Karpas-422 (cell line): ENCODE data around the gene OR6A2. TPM values are rescaled to one million over a fixed set of nuclear protein-coding genes. Genes with fewer than 3 reads are reported as not detected.

Experiments used
- DNase-seq: peaks from one replicate; pipeline ENCODE4 v3.0.0-alpha.2; 2015
- H2AFZ ChIP-seq: fragments of 200-600 bp; sonication (generic); 2 replicates; pipeline ENCODE4 v1.6.1; 2014; ENCODE audit warnings: antibody characterized with exemption, low read length, mixed read lengths
- H3K27ac ChIP-seq: fragments of 200-600 bp; sonication (generic); 2 replicates; pipeline ENCODE4 v1.5.1; 2014; ENCODE audit warnings: mild to moderate bottlenecking, low read length, moderate library complexity
- H3K27me3 ChIP-seq: fragments of 200-600 bp; sonication (generic); 2 replicates; pipeline ENCODE4 v1.6.1; 2014; ENCODE audit warnings: low read length, mixed read lengths
- H3K36me3 ChIP-seq: fragments of 200-600 bp; sonication (generic); 2 replicates; pipeline ENCODE4 v1.6.1; 2014; ENCODE audit warnings: low read length, mixed read lengths; ENCODE audit not compliant: insufficient read depth
- H3K4me1 ChIP-seq: fragments of 200-600 bp; sonication (generic); 2 replicates; pipeline ENCODE4 v1.6.1; 2014; ENCODE audit warnings: mild to moderate bottlenecking, low read length, mixed read lengths
- H3K4me2 ChIP-seq: fragments of 200-600 bp; sonication (generic); 2 replicates; pipeline ENCODE4 v1.6.1; 2014; ENCODE audit warnings: low read length, low read depth, mild to moderate bottlenecking; ENCODE audit not compliant: poor library complexity, severe bottlenecking
- H3K4me3 ChIP-seq: fragments of 200-600 bp; sonication (generic); 2 replicates; pipeline ENCODE4 v1.5.1; 2014; ENCODE audit warnings: mild to moderate bottlenecking, antibody characterized with exemption, low read length, mixed read lengths
- H3K79me2 ChIP-seq: fragments of 200-600 bp; sonication (generic); 2 replicates; pipeline ENCODE4 v1.6.1; 2014; ENCODE audit warnings: mild to moderate bottlenecking, low read length, mixed read lengths
- H3K9ac ChIP-seq: fragments of 200-600 bp; sonication (generic); 2 replicates; pipeline ENCODE4 v1.6.0; 2014; ENCODE audit warnings: low read length
- H3K9me2 ChIP-seq: fragments of 200-600 bp; sonication (generic), shearing (Covaris generic); replicated peaks from 2 replicates; pipeline ENCODE4 v1.6.0; 2014; ENCODE audit warnings: mild to moderate bottlenecking, low read length, moderate library complexity; ENCODE audit not compliant: insufficient read depth
- H3K9me3 ChIP-seq: fragments of 300-700, 200-600 bp; sonication (generic); 2 replicates; pipeline ENCODE4 v1.6.1; 2014; ENCODE audit warnings: low read length, mixed read lengths
- H4K20me1 ChIP-seq: fragments of 200-600 bp; sonication (generic); 2 replicates; pipeline ENCODE4 v1.6.1; 2014; ENCODE audit warnings: mild to moderate bottlenecking, antibody characterized with exemption, low read length, low read depth; ENCODE audit not compliant: insufficient read depth
- total RNA-seq: library from RNA; depleted of rRNA; stranded (reverse); fragments of >200 nt; shearing (Covaris generic); gene quantifications from 2 replicates; pipeline ENCODE4 v1.2.3, GENCODE V29; 2014; ENCODE audit warnings: low replicate concordance; rRNA removed

OR6A2 gene
- total RNA-seq, result 0.54 and 2.9 TPM in 2 replicates

DNA sequence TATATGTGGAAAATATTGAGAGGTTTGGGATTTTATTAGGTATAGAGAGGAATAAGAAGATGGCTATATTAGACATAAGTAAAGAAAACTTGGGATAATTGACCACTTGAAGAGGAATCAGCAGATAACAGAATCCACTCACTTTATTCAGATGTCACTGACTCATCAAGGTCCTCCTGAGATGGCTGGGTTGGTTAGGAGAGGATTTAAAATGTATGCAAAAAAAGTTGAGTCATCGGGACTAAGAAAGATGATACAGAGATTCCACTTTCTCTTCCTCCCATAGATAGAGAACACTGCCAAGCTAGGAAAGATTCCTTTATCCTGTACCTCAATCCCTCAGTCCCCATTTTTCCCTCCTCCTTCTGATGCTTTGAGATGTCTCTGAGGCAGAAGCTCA is at the start of gene OR6A2:
Gene OR6A2 (minus strand): TSS at position 288 of the 400 bp plus-strand sequence. CDS start 3,981 bp downstream, outside the sequence.
- H3K27me3 ChIP-seq, result no peaks in the 10 kb centered on the region
- H3K9me2 ChIP-seq, result no peaks in the 10 kb centered on the region

DNA sequence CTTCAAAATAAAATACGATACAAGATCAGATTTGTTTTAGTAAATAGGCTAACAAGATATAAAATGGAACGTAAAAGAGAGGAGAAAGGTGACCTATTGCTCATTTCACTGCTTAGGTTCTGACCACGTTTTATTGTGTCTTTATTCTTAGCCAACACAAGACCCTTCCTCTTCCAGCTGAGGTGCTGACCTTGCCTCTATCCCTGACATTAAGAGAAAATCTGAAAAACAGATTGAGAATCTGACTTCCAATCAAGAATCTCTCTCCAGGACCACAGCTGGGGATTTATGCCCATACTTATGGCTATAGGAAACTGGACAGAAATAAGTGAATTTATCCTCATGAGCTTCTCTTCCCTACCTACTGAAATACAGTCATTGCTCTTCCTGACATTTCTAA is 45.9 kb upstream of the OR6A2 start, which contains the start of gene OR10A5:
Gene OR10A5 (plus strand): TSS at position 301 of the 400 bp plus-strand sequence. CDS start 0 bp downstream, at position 301.
- Histone ChIP-seq H3K4me2 (no peak within 1 kb of the TSS), H3K4me1 (no peaks in the 10 kb centered on the region), H3K79me2 (no peaks in the 10 kb centered on the region), H3K4me3 (no peak within 1 kb of the TSS), H3K9me2 (no peaks in the 10 kb centered on the region), H3K27me3 (no peaks in the 10 kb centered on the region), H3K27ac (no peak within 1 kb of the TSS), H2AFZ (no peak within 1 kb of the TSS), H3K36me3 (no peaks in the 10 kb centered on the region), H3K9ac (no peak within 1 kb of the TSS), H4K20me1 (no peaks in the 10 kb centered on the region), H3K9me3 (no peaks in the 10 kb centered on the region)
- DNase-seq, result no peak

More for the DNA sequence above, at the start of gene OR6A2:
- H3K36me3 ChIP-seq, result no peaks in the 10 kb centered on the region
- no peak within 1 kb of the TSS for H3K9ac ChIP-seq
- no peak within 1 kb of the TSS for H3K27ac ChIP-seq
- DNase-seq, result no peak
- no peak within 1 kb of the TSS for H2AFZ ChIP-seq
- H3K79me2 ChIP-seq, result no peaks in the 10 kb centered on the region
- no peaks in the 10 kb centered on the region for H3K9me3 ChIP-seq
- H4K20me1 ChIP-seq, result no peaks in the 10 kb centered on the region
- no peak within 1 kb of the TSS for H3K4me3 ChIP-seq
- H3K4me1 ChIP-seq, result no peaks in the 10 kb centered on the region
- no peak within 1 kb of the TSS for H3K4me2 ChIP-seq

DNA sequence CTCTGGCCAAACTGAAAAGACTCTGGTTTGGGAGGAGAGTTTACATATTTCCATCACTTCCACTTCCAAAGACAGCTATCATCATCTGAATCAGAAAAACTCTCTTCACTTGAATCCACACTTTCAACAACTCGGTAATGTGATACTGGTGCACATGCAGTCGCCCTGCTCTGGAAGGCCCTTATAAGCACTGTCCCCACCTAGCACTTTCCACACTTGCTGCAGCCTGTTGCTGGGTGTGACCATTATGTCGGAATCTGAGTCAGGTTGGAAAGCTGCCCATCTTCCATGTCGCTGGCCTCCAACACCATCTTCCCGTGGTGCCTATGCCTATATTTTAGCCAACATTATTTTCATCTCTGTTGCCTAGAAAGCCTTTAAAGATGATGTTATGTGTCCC is 44.9 kb upstream of the OR6A2 start:
- no peak for DNase-seq
- H3K79me2 ChIP-seq, result no peaks in the 10 kb centered on the region
- no peak overlapping the region for H3K9ac ChIP-seq
- H3K4me3 ChIP-seq, result no peak overlapping the region
- no peaks in the 10 kb centered on the region for H3K4me1 ChIP-seq
- H3K36me3 ChIP-seq, result no peaks in the 10 kb centered on the region
- no peaks in the 10 kb centered on the region for H3K27me3 ChIP-seq
- no peak overlapping the region for H3K27ac ChIP-seq
- no peak overlapping the region for H2AFZ ChIP-seq
- no peaks in the 10 kb centered on the region for H4K20me1 ChIP-seq
- H3K9me2 ChIP-seq, result no peaks in the 10 kb centered on the region
- no peaks in the 10 kb centered on the region for H3K9me3 ChIP-seq
- H3K4me2 ChIP-seq, result no peak overlapping the region

DNA sequence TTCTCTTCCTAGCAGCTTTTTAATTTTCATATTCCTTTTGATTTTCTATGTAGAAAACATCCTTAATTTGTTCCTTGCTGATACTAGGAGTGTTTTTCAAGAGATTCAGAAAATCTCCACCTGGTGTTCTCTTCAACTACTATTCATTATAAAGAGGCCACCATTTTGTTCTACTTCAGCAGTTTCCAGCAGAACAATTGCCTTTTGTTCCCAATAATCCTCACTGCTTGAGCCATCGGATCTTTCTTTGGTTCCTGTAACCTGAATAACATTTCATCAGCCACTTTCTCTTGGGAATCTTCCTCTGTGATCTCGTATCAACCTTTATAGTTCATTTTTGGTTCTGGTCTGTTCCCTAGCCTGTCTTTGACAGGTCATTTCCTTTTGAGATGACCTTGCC is 44.2 kb upstream of the OR6A2 start:
- no peak overlapping the region for H2AFZ ChIP-seq
- H3K9ac ChIP-seq, result no peak overlapping the region
- no peak for DNase-seq
- no peaks in the 10 kb centered on the region for H3K9me3 ChIP-seq
- H3K4me1 ChIP-seq, result no peaks in the 10 kb centered on the region
- no peaks in the 10 kb centered on the region for H3K36me3 ChIP-seq
- H3K27ac ChIP-seq, result no peak overlapping the region
- H4K20me1 ChIP-seq, result no peaks in the 10 kb centered on the region
- no peak overlapping the region for H3K4me3 ChIP-seq
- H3K9me2 ChIP-seq, result no peaks in the 10 kb centered on the region
- no peak overlapping the region for H3K4me2 ChIP-seq
- H3K79me2 ChIP-seq, result no peaks in the 10 kb centered on the region
- no peaks in the 10 kb centered on the region for H3K27me3 ChIP-seq

DNA sequence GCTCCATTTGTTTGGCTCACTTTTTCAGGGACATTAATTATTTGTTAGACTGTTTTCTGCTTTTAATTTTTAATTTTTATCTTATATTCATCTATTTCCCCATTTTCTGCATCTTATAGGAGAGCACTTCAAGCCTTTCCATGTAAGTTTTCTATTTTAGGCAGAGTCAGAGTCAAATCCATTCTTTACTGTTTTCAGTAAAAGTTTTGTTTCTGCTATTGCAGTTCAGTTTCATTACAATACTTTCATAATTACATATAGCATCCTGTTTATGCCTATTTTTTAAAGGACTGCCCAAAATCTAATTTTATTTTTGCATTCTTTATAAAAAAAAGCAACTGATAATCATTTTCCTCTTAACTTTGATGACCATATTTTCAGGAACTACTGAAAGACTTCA is 42.2 kb upstream of the OR6A2 start:
- Histone ChIP-seq H3K9me2 (no peaks in the 10 kb centered on the region), H2AFZ (no peak overlapping the region), H3K27me3 (no peaks in the 10 kb centered on the region), H3K9me3 (no peaks in the 10 kb centered on the region), H4K20me1 (no peaks in the 10 kb centered on the region), H3K4me2 (no peak overlapping the region), H3K4me1 (no peaks in the 10 kb centered on the region), H3K27ac (no peak overlapping the region), H3K36me3 (no peaks in the 10 kb centered on the region), H3K4me3 (no peak overlapping the region), H3K9ac (no peak overlapping the region), H3K79me2 (no peaks in the 10 kb centered on the region)
- DNase-seq, result no peak

DNA sequence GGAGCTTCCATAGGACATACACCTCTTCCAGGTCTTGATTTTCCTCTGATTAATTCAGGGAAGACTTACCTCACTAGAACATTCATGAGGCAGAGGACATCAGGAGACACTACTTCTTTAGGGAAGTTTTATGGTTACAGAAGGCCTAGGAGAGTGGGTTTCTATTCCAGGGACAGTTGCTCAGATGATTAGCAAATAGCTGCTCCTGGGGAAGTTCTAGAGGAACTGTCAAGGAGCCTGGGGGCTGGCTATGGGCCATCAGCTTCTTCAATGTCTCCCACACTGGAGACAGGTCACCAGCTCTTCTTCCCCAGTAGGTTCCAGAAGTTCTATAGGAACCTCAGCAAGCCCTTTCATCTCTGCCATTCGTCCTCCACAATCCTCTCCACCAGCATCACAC is 34.5 kb upstream of the OR6A2 start:
- no peaks in the 10 kb centered on the region for H3K4me1 ChIP-seq
- no peaks in the 10 kb centered on the region for H3K9me3 ChIP-seq
- H3K4me2 ChIP-seq, result no peak overlapping the region
- no peak overlapping the region for H3K4me3 ChIP-seq
- H3K79me2 ChIP-seq, result no peaks in the 10 kb centered on the region
- H3K9me2 ChIP-seq, result no peaks in the 10 kb centered on the region
- H3K36me3 ChIP-seq, result no peaks in the 10 kb centered on the region
- DNase-seq, result no peak
- H3K27ac ChIP-seq, result no peak overlapping the region
- no peak overlapping the region for H2AFZ ChIP-seq
- no peaks in the 10 kb centered on the region for H4K20me1 ChIP-seq
- no peak overlapping the region for H3K9ac ChIP-seq
- no peaks in the 10 kb centered on the region for H3K27me3 ChIP-seq

DNA sequence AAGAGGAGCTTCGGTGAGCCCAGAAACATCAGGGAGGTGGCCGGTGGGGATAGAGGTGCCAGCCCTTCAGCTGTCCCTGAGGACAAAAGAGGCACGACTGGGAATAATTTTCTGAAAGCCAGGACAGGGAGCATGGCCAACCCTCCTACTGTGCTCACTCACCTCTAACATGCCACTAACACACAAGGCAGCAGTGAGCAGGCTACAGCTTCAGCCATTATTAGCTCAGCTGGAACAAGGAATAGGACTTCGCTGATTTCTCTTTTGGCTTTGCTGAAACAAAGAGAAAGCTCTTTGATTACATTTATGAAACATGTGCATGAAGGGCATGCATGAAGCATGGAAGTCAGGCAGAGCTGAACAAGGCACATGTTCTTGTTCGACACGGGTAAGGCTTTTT is 33.9 kb upstream of the OR6A2 start:
- no peak overlapping the region for H3K4me2 ChIP-seq
- H3K79me2 ChIP-seq, result no peaks in the 10 kb centered on the region
- no peaks in the 10 kb centered on the region for H3K9me2 ChIP-seq
- no peak overlapping the region for H2AFZ ChIP-seq
- no peak overlapping the region for H3K9ac ChIP-seq
- no peak overlapping the region for H3K27ac ChIP-seq
- H3K36me3 ChIP-seq, result no peaks in the 10 kb centered on the region
- no peaks in the 10 kb centered on the region for H3K27me3 ChIP-seq
- H3K9me3 ChIP-seq, result no peaks in the 10 kb centered on the region
- no peak overlapping the region for H3K4me3 ChIP-seq
- no peaks in the 10 kb centered on the region for H4K20me1 ChIP-seq
- H3K4me1 ChIP-seq, result no peaks in the 10 kb centered on the region
- no peak for DNase-seq

DNA sequence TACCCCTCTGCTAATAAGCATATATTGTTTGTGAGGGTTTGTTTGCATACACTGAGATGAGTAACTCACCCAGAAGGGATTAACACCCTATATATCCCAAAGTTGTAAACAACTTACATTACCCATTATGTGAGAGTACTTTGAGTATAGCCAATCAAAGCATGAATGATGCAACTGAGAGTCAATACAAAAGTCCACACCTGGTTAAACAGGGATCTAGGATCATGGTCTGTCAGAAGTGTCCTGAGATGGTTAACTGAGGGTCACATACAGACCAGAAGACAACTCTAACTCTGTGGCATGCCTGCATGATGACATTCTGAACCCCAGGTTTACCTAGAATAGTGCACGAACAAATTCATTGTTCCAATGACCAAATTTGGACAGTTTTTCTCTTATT is 28.6 kb upstream of the OR6A2 start:
- Histone ChIP-seq H4K20me1 (no peaks in the 10 kb centered on the region), H3K4me2 (no peak overlapping the region), H3K36me3 (no peaks in the 10 kb centered on the region), H2AFZ (no peak overlapping the region), H3K9me3 (no peaks in the 10 kb centered on the region), H3K27ac (no peak overlapping the region), H3K79me2 (no peaks in the 10 kb centered on the region), H3K27me3 (no peaks in the 10 kb centered on the region), H3K4me3 (no peak overlapping the region), H3K9ac (no peak overlapping the region), H3K9me2 (no peaks in the 10 kb centered on the region), H3K4me1 (no peaks in the 10 kb centered on the region)
- DNase-seq, result no peak
